Measurements from ENCODE around the gene SERPINE1. TPM values are rescaled to one million over a fixed set of nuclear protein-coding genes. Genes with fewer than 3 reads are reported as not detected.

SERPINE1 gene
- total and polyA plus RNA-seq, 2 of the 13 experiments (the other 11 are each of a cell fraction or from before 2014, with no cell fraction given), result 21.2 to 1,576 TPM

GRCh38 chr7:101126651-101127459 is at the start of gene SERPINE1 (continued):
- TF ChIP-seq ZXDC (CRISPR knock-in tag; IDR thresholded peaks at IDR 0.05) (0 out of 2 replicates have a peak, but pooled peaks have one; percentile 11), KLF12 (CRISPR knock-in tag; IDR thresholded peaks at IDR 0.05; ENCODE audit: borderline replicate concordance) (0 out of 2 replicates have a peak, but pooled peaks have one; percentile 44), EEA1 (CRISPR knock-in tag; IDR thresholded peaks at IDR 0.05; ENCODE audit: borderline replicate concordance) (no peak), ZNF660 (CRISPR knock-in tag; IDR thresholded peaks at IDR 0.05; ENCODE audit: borderline replicate concordance, low read depth) (no peak), ZMAT3 (CRISPR knock-in tag; conservative IDR thresholded peaks at IDR 0.05) (peak; percentile 83), ZNF816 (CRISPR knock-in tag; IDR thresholded peaks at IDR 0.05; ENCODE audit: borderline replicate concordance) (peak; percentile 91; the same call in 1 of the 2 replicates), CSRNP2 (CRISPR knock-in tag; conservative IDR thresholded peaks at IDR 0.05; ENCODE audit: low read depth) (no peak), ZNF746 (CRISPR knock-in tag; IDR thresholded peaks at IDR 0.05) (peak; percentile 34), MEIS1 (CRISPR knock-in tag; IDR thresholded peaks at IDR 0.05; ENCODE audit: borderline replicate concordance) (peak; percentile 75), ZNF569 (CRISPR knock-in tag; IDR thresholded peaks at IDR 0.05; ENCODE audit: borderline replicate concordance) (no peak; the same call in 1 of the 2 replicates), RNF2 (conservative IDR thresholded peaks at IDR 0.05; ENCODE audit: low read depth) (0 out of 2 replicates have a peak, but pooled peaks have one; percentile 15), MEIS2 (CRISPR knock-in tag; IDR thresholded peaks at IDR 0.05) (peak; percentile 69), CENPT (CRISPR knock-in tag; IDR thresholded peaks at IDR 0.05; ENCODE audit: low read depth) (no peak), ZNF615 (CRISPR knock-in tag; IDR thresholded peaks at IDR 0.05; ENCODE audit: borderline replicate concordance) (0 out of 2 replicates have a peak, but pooled peaks have one; percentile 36), MED8 (CRISPR knock-in tag; IDR thresholded peaks at IDR 0.05; ENCODE audit: insufficient replicate concordance) (peak; percentile 93), ZFP82 (CRISPR knock-in tag; IDR thresholded peaks at IDR 0.05; ENCODE audit: borderline replicate concordance) (peak; percentile 70; the same call in 1 of the 2 replicates), KDM5B (CRISPR knock-in tag; IDR thresholded peaks at IDR 0.05; ENCODE audit: borderline replicate concordance) (peak; percentile 49; the same call in 1 of the 2 replicates), ZNF432 (CRISPR knock-in tag; IDR thresholded peaks at IDR 0.05; ENCODE audit: borderline replicate concordance) (no peak), PHB2 (IDR thresholded peaks at IDR 0.05; ENCODE audit: partially characterized antibody) (no peak), FOXA1 (IDR thresholded peaks at IDR 0.05) (no peak), FOXA1 (CRISPR knock-in tag; IDR thresholded peaks at IDR 0.05) (peak; percentile 68), E2F5 (CRISPR knock-in tag; conservative IDR thresholded peaks at IDR 0.05) (no peak), HCFC1 (IDR thresholded peaks at IDR 0.05; ENCODE audit: low read depth, low read length) (no peak), FOXM1 (CRISPR knock-in tag; IDR thresholded peaks at IDR 0.05) (no peak), MIER2 (CRISPR knock-in tag; IDR thresholded peaks at IDR 0.05) (0 out of 2 replicates have a peak, but pooled peaks have one; percentile 53), RCOR2 (CRISPR knock-in tag; IDR thresholded peaks at IDR 0.05) (0 out of 2 replicates have a peak, but pooled peaks have one; percentile 13)

Measured in HepG2 (cell line).